GM18505 (cell line): ENCODE results near the gene LSM7.

ENCODE experiments used
- ATAC-seq: cut with Tn5 transposase; IDR thresholded peaks from one replicate; pipeline ENCODE4 v1.9.1; 2021; ENCODE audit not compliant: unreplicated experiment
- POLR2A ChIP-seq: IDR thresholded peaks from 4 replicates; pipeline ENCODE4 v1.6.1; 2011; ENCODE audit warnings: borderline replicate concordance; ENCODE audit not compliant: insufficient read depth, insufficient read length; ENCODE audit errors: extremely low read depth

Gene LSM7

DNA sequence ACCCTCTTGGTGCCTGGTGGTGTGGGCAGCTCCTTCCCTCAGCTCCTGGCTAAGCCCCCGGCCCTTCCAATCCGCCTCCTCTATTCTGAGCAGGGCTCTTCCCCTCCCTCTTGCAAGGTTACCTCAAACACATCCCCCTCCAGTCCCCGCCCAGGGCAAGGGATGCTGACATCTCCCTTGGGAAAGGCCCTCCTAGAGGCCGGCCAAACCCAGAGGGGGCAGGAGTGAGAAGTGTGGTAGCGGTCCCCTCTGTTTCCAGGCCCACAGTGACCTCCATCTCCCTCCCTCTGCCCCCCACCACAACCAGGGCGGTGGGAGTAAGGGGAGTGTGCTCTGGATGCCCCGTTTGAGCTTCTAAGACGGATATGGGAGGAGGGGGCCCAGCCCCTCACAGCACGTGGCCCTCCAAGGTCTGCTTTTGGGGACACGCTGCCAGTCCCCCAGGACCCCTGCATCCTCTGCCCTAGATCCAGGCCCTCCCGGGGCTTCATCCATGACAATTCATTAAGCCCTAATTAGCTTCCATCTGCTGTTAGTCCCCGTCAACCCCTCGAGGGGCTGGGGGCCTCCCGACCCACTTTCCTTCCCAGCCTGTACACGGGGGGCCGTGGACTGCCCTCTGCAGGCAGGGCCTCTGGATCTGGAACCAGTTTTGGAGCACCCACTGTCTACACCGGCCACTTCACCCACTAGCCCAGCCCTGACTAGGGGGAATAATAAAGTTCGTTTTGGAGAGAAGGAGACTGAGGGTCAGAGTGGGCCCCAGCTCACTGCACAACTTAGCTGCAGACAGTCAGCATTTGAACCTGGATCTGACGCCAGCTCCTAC, 22.7 kb downstream of the LSM7 start:
- TF ChIP-seq POLR2A = no peak
- ATAC-seq = no peak

DNA sequence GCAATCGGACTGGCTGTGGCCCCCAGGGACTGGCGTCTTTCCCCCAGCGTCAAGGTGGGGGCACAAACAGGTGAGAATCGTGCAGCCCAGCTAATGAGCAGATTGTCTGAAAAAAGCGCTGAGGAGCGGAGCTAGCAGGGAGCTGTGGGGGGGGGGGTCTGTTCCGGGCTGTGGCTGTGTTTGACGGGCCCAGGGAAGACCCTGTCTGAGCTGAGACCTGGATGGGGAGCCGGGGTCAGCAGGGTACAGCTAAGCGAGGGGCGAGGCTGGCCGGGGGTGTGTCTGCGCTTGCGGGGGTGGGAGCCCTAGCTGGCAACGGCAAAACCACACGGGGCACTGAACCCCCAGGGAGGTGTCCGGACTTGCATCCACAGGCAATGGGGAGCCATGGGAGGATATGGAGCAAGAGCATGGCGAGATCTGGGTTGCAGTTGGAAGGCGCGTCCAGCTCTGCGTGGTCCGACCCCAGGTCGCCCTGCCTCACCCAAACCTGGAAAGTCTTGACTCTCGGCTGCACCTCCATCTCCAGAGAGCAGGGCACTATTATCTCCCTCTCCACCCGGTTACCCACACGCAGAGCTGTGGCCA, 25.1 kb downstream of the LSM7 start:
- ATAC-seq = no peak
- TF ChIP-seq POLR2A = no peak

DNA sequence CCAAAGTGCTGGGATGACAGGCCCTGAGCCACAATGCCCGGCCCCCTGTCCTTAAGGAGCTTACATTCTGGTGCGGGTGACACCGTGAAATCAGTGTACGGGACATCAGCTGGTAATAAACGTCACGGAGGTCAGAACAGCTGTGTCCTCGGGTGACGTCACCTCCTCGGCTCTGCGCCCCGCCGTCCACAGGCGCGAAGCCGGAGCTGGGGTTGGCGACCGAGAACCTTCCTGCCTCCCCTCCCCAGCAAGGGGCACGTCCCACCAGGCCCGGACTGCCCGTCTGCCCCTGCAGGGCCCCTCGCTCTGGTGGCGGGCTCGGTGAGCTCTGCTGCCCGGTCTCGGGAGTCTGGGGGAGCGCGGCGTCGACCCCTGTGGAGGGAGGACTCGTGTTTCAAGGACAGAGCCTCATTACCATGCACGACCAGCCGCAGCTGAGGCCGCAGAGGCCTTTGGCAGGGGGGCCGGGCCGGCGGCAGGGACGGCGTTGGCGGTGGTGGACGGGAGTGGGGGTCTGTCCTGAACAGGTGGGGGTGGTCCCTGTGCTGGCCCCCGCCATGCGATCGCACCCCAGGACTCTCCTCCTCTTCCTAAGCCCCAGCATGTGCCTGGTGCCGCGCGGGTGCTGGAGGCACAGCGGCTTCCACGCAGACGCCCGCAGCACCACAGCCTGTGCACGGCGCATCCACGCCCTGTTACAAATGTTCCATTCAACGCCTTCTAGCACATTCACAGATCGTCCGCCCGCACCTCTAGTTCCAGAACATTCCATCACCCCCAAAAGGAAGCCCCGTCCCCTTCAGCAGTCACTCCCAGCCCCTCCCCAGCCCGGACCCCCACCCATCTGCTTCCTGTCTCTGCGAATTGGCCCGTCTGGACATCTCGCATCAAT, 25.8 kb downstream of the LSM7 start:
- TF ChIP-seq POLR2A = no peak
- ATAC-seq = no peak

DNA sequence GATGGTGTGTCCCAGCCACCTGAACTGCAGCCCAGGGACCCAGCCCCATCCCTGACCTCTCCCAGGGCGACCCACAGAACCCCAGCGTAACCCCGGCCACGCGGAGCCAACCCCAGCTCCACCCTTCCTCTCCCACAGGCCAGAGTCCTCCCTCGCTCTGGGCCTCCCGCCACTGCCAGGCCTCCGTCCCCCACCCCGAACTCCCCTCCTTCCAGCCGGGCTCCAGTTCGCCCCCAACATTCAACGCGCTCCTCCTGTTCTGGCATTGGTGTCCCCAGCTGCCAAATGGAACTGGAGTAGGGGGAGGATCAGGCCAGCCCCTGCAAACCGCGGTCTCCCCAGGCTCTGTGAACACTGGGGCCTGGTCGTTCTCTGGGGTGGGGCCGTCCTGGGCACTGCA, 27.9 kb downstream of the LSM7 start:
- no peak for TF ChIP-seq POLR2A
- no peak for ATAC-seq

DNA sequence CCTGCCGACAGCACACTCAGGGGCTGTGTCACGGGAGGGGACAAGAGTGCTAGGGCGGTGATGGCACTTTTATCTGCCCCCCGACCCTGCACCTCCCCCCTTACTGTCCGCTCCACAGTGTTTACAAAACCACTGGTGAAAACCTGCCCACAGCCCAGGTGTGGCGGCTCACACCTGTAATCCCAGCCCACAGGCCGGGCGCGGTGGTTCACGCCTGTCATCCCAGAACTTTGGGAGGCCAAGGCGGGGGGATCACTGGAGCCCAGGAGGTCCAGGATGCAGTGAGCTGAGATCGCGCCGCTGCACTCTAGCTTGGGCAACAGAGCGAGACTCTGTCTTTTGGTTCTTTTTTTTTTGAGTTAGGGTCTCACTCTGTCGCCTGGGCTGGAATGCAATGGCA, 32.2 kb downstream of the LSM7 start:
- no peak for ATAC-seq
- TF ChIP-seq POLR2A = no peak

DNA sequence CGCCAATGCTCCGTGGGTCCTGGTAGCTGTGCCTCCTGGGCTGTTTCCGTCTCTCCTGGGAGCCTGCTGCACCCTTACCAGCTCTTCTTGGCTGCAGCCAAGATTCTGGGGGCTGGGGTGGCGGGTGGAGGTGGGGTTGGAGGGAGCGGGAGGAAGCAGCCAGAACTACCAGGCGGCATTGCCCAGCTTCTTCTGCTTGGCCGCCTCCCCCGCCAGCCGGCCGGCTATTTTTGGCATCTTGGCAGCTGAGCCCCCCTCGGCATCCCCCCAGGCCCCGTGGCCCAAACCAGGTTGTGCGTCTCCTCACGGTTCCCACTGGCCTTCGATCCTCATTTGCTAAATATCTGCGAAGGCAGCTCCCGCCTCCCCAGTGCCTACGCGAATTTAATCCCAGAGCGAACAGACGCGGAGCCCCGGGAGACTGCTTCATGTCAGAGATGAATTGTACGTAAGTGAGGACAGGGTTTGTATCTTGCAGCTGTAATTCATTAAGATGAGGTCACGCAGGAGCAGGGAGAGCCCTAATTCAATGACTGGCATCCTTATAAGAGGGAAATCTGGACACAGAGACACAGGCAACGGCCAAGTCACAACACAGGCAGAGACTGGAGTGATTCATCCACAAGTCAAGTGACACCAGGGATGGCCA, 33.6 kb downstream of the LSM7 start:
- no peak for ATAC-seq
- TF ChIP-seq POLR2A = no peak

DNA sequence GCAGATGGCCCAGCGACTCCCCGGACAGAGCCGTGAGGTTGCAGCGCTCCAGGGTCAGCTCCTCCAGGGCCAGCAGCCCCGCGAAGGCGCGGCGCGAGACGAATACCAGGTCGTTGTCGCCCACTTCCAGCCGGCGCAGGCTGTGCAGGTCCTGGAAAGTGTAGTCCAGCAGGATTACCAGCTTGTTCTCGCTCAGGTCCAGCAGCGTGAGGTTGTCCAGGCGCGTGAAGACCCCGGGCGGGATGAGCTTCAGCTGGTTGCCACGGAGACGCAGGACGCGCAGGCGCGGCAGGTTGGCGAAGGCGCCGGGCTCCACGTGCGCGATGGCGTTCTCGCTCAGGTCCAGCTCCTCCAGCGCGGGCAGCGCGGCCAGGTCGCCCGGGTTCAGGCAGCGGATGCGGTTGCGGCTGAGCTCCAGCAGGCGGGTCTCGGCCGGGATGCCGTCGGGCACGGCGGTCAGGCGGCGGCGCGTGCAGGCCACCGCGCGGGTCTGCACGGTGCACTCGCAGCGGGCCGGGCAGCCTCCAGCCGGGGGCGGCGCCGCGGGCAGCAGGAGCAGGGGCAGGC, 37.1 kb downstream of the LSM7 start:
- TF ChIP-seq POLR2A = no peak
- ATAC-seq = no peak

DNA sequence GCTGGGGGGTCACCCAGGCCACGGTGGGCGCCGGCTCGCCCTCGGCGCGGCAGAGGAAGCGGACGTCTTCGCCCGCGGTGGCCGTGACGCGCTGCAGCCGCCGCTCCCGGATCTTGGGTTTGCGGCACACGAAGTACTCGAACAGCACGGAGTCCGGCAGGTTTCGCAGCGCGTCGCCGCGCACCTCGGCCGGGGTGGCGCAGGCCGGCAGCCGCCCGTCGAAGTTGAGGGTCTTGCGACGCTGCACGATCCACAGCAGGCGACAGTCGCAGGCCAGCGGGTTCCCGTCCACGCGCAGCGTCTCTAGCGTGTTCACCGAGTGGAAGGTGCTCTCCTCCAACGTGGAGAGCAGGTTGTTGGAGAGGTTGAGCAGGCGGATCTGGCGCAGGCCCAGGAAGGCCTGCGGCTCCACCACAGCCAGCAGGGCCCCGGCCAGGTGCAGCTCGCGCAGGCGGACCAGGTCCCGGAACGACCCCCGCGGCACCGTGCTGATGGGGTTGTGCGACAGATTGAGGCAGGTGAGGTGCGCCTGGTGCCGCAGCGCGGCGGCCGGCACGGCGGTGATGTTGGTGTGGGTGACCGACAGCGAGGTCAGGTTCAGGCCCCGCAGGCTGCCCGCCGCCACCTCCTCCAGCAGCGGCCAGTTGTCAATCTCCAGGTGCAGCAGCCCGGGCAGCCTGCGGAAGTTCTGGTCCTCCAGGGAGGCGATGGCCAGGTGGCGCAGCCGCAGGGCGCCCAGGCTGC, 37.8 kb downstream of the LSM7 start:
- no peak for ATAC-seq

DNA sequence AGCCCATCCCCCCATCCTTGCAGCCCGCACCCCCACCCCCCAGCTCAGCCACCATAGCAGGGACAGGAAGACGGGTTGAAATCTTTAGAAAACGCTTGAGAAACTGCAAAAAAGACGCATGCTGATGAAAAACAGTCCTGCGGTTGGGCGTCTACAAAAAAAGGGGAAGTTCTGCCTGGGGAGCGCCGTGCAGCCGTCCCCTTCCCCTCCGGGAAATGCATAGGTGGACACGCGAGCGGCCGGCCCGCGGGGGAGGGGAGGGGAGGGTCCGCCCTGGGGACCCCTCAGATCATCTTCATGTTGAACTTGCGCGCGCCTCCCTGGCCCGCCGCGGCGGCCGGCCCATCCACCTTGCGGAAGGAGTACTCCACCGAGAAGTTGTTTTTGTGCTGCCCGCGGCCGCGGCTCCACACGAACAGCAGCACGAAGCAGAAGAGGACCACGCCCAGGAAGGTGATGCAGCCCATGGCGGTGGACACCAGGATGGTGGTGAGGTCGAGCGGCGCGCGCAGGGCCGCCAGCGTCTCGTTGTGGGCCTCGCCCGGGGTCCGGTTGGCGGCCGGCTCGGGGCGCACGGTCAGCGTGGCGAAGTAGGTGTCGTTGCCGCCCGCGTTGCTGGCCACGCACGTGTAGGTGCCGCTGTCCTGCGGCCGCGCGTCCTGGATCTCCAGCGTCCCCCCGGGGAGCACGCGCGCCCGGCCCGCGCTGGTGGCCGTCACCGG, 38.5 kb downstream of the LSM7 start:
- peak; percentile 40 for TF ChIP-seq POLR2A
- no peak for ATAC-seq

More for the DNA sequence above, 37.8 kb downstream of the LSM7 start:
- TF ChIP-seq POLR2A = no peak

DNA sequence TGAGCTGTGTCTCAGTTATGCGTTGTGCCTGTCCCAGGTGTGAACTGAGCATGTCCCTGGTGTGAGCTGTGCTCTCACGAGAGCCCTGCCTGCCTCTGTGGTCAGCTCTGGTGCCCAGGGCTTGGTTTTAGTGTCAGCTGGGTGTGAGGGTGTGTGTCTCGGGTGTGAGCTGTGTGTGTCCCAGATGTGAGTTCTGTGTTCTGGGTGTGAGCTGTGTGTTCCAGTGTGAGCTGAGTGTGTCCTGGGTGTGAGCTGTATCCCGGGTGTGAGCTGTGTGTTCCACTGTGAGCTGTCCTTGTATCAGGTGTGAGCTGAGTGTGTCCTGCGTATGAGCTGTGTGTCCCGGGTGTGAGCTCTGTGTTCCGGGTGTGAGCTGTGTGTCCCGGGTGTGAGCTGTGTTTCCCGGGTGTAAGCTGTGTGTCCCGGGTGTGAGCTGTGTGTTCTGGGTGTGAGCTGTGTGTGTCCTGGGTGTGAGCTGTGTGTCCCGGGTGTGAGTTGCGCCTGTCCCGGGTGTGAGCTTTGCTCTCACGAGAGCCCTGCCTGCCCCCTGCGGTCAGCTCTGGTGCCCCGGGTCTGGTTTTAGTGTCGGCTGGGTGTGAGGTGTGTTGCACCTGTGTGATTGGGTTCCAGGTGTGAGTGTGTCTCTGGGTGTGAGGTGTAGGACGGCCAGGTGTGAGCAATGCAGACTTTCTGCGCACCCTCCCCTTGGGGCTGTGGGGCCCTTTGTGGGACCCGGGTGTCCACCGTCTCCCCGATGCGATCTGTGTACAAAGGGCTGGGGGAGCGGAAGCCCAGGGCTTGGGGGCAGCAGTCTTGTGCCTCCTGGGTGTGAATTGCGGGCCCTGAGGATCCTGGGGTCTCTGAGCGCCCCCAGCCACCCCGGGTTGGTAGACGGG, 39.3 kb downstream of the LSM7 start:
- TF ChIP-seq POLR2A = no peak
- no peak for ATAC-seq

DNA sequence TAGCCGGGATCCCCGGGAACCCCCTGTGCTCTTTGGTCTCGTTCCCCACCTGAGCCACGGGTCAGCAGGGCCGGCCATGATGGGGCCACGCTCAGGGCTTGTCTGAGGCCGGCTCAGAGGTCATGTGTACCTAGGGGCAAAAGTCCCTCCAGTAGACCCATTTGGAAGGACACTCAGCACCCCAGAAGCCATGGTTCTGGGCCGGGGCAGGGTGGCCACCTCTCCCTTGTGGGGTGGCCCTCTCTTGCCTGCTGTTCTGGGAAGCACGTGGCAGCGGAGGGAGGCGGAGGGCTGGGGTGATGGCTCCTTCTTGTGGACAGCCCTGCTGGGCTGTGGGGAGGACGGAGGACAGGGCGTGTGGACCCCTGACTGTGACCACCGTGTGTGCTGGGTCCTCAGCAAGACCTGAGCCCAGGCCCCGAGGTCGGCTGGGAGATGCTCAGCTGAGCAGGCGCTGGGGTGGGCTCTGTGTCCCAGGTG, 40.0 kb downstream of the LSM7 start:
- TF ChIP-seq POLR2A = no peak
- ATAC-seq = no peak
